Right lobe of liver (tissue), 6 donors: ENCODE results near the gene WFDC1. TPM values are rescaled to one million over a fixed set of nuclear protein-coding genes. Genes with fewer than 3 reads are reported as not detected.

Experiments
- ATAC-seq, 4 donors: fragments of 200-7000 bp; cut with Tn5 transposase; one replicate each; pipeline ENCODE4 v1.9.1; 2020; ENCODE audit warnings: mild to moderate bottlenecking in 4 of 4, moderate library complexity in 4 of 4
- DNase-seq, 3 donors: peaks; one replicate each; pipeline ENCODE4 v3.0.0-alpha.2; 2020
- H3K27ac ChIP-seq, 3 donors: fragments of 200-600 bp; one replicate each; pipeline ENCODE4 v1.8.0; 2022
- H3K27me3 ChIP-seq, 2 donors: fragments of 200-600 bp; one replicate each; pipeline ENCODE4 v1.8.0; 2022
- H3K36me3 ChIP-seq, 4 donors: fragments of 200-600 bp; sonication (generic) in 1 of 4; one replicate each; pipeline versions ENCODE4 v1.5.1 to v1.8.0; 2017 to 2022; ENCODE audit warnings: control low read depth in 1 of 4
- H3K4me1 ChIP-seq, 4 donors: fragments of 200-600 bp; sonication (generic) in 1 of 4; one replicate each; pipeline versions ENCODE4 v1.5.1 to v1.8.0; 2017 to 2022; ENCODE audit warnings: control low read depth in 1 of 4
- H3K4me3 ChIP-seq, 3 donors: fragments of 200-600 bp; one replicate each; pipeline ENCODE4 v1.8.0; 2022
- H3K9me3 ChIP-seq, 4 donors: fragments of 200-600 bp; sonication (generic) in 1 of 4; one replicate each; pipeline versions ENCODE4 v1.5.1 to v1.8.0; 2017 to 2022; ENCODE audit warnings: control low read depth in 1 of 4
- POLR2A ChIP-seq: fragments of 450-650 bp; IDR thresholded peaks from one replicate; pipeline ENCODE4 v1.6.1; 2017; ENCODE audit warnings: antibody characterized with exemption, mild to moderate bottlenecking
- WGBS: methylation state at CpG from one replicate; pipeline ENCODE4 v1.1.6; 2018; ENCODE audit warnings: low coverage, low lambda C conversion rate; ENCODE audit not compliant: insufficient coverage; ENCODE audit errors: missing lambda C conversion rate; 5-methylcytosine and 5-hydroxymethylcytosine counted together
- intact Hi-C, 2 donors: fragments of 100-400 bp; cut with DNase I; formaldehyde crosslinking; loops; one replicate each; pipeline versions ENCODE4 v1.11.2 to v1.14.1; 2022
- total RNA-seq, 6 experiments: library from RNA; depleted of rRNA in 2 of 6; stranded (reverse); fragments of >200 nt in 2 of 6; fragmentation: NEBNext Ultra II Directional in 3 of 6; extraction: Animal tissue kit (Norgen Biotek cat#: 25700) in 3 of 6; gene quantifications; one replicate each; pipeline versions ENCODE4 v1.1.0 to v1.2.4, GENCODE V29; 2016 to 2023
- TF ChIP-seq, protein P1 (sequence below), 4 donors: fragments of 200-600 bp in 3 of 4; fragments of 450-650 bp in 1 of 4; IDR thresholded peaks; one replicate each; pipeline versions ENCODE4 v1.5.1 to v1.8.0; 2016 to 2022; ENCODE audit warnings: antibody characterized with exemption in 4 of 4, mild to moderate bottlenecking in 2 of 4
- donor health status: DM: no; HTN: yes; CAD: no.
- donor health status: DM: no; HTN: no; CAD: no.
- donor health status: DM: no; HTN: no; CAD: no.
- donor health status: DM: no; HTN: yes; CAD: no.
- donor health status: DM: no; HTN: yes; CAD: no.

WFDC1 gene
- total RNA-seq, 6 experiments from 2014 or later = 0.64 to 5.0 (median 2.3) TPM

DNA sequence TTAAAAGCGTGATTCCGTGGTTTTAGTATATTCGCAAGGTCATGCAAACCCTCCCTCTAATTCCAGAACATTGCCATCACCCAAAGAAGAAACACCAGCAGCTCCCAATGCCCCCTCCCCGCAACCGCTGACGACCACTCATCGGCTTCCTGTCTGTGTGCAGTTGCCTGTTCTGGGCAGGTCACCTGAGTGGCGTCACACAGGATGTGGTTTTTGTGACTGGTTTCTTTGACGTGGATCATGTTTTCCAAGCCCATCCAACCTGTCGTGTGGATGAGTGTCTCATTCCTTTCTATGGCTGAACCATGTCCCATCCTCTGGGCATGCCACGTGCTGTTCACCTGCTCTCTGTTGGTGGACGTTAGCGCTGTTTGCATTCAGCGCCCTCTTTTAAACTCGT, 65.5 kb downstream of the WFDC1 start:
- intact Hi-C loops = no loop called here
- Histone ChIP-seq H3K9me3 (no peaks in the 10 kb centered on the region), H3K4me1 (peaks cover 0 to 3% (median 0%) of the 10 kb centered on the region in 4 donors), H3K36me3 (no peaks in the 10 kb centered on the region), H3K4me3 (no peak overlapping the region), H3K27me3 (no peaks in the 10 kb centered on the region), H3K27ac (no peak overlapping the region)
- 72% methylated on average over 9 of the region's 15 CpGs for WGBS
- ATAC-seq (no peak), DNase-seq (no peak)
- no peak for TF ChIP-seq POLR2A
- TF ChIP-seq, protein P1, sequence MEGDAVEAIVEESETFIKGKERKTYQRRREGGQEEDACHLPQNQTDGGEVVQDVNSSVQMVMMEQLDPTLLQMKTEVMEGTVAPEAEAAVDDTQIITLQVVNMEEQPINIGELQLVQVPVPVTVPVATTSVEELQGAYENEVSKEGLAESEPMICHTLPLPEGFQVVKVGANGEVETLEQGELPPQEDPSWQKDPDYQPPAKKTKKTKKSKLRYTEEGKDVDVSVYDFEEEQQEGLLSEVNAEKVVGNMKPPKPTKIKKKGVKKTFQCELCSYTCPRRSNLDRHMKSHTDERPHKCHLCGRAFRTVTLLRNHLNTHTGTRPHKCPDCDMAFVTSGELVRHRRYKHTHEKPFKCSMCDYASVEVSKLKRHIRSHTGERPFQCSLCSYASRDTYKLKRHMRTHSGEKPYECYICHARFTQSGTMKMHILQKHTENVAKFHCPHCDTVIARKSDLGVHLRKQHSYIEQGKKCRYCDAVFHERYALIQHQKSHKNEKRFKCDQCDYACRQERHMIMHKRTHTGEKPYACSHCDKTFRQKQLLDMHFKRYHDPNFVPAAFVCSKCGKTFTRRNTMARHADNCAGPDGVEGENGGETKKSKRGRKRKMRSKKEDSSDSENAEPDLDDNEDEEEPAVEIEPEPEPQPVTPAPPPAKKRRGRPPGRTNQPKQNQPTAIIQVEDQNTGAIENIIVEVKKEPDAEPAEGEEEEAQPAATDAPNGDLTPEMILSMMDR (IDR thresholded peaks at IDR 0.05) = no peak

DNA sequence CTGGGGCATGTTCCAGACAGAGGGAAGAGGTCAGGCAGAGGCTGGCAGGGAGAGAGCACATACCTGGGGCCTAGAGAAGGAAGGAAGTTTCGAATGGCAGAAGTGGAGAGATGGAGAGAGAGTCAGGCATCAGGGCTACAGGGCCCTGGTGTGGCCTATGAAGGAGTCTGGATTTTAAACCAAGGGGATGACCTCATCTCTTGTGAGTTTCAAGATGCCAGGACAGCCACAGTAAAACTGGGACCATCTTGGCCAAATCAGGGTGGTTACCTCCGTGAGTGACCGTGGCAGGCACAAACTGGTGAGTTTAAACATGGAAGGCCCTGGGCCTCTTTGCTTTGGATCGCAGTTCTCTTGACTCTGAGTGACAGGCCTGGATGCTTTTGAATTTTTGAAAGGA, 66.1 kb downstream of the WFDC1 start:
- H3K36me3 ChIP-seq = no peaks in the 10 kb centered on the region
- peaks cover 0 to 3% (median 0%) of the 10 kb centered on the region in 4 donors for H3K4me1 ChIP-seq
- H3K27me3 ChIP-seq = no peaks in the 10 kb centered on the region
- ATAC-seq = no peak
- WGBS = 78% methylated on average over 4 of the region's 4 CpGs
- TF ChIP-seq, protein P1 (IDR thresholded peaks at IDR 0.05) = no peak
- TF ChIP-seq POLR2A = no peak
- no peak overlapping the region for H3K27ac ChIP-seq
- intact Hi-C loops = no loop called here
- no peak overlapping the region for H3K4me3 ChIP-seq
- DNase-seq = no peak
- H3K9me3 ChIP-seq = no peaks in the 10 kb centered on the region

GRCh38 chr16:84361546-84361945, 66.9 kb downstream of the WFDC1 start:
- intact Hi-C loops = no loop called here
- Histone ChIP-seq H3K27me3 (no peaks in the 10 kb centered on the region), H3K4me1 (peaks cover 0 to 3% (median 0%) of the 10 kb centered on the region in 4 donors), H3K36me3 (no peaks in the 10 kb centered on the region), H3K27ac (no peak overlapping the region), H3K9me3 (no peaks in the 10 kb centered on the region), H3K4me3 (no peak overlapping the region)
- no peak for TF ChIP-seq POLR2A
- TF ChIP-seq, protein P1 (IDR thresholded peaks at IDR 0.05) = no peak
- DNase-seq = no peak
- ATAC-seq = no peak
- 55% methylated on average over 5 of the region's 5 CpGs for WGBS

- Histone ChIP-seq H3K27ac (no peak overlapping the region), H3K27me3 (no peaks in the 10 kb centered on the region), H3K36me3 (no peaks in the 10 kb centered on the region), H3K9me3 (no peaks in the 10 kb centered on the region), H3K4me3 (no peak overlapping the region), H3K4me1 (no peaks in the 10 kb centered on the region)
- WGBS = 49% methylated on average over 12 of the region's 13 CpGs
- intact Hi-C loops = no loop called here
- no peak for TF ChIP-seq POLR2A
- TF ChIP-seq, protein P1 (IDR thresholded peaks at IDR 0.05) = no peak
- DNase-seq = no peak
- no peak for ATAC-seq
Measured at GRCh38 chr16:84362471-84362941, 67.8 kb downstream of the WFDC1 start.

- no peak for ATAC-seq
- Histone ChIP-seq H3K36me3 (no peaks in the 10 kb centered on the region), H3K27me3 (no peaks in the 10 kb centered on the region), H3K9me3 (no peaks in the 10 kb centered on the region), H3K4me3 (no peak overlapping the region), H3K27ac (no peak overlapping the region), H3K4me1 (no peaks in the 10 kb centered on the region)
- intact Hi-C loops = no loop called here
- DNase-seq = no peak
- no peak for TF ChIP-seq POLR2A
- TF ChIP-seq, protein P1 (IDR thresholded peaks at IDR 0.05) = no peak
- 60% methylated on average over 9 of the region's 9 CpGs for WGBS
Measured at GRCh38 chr16:84366208-84366607, 71.5 kb downstream of the WFDC1 start.
